ENCODE results near the gene GSS.

GSS gene

GRCh38 chr20:35001596-35002362, 46.2 kb upstream of the GSS start:
- Histone ChIP-seq H3K36me3 (replicated peaks) (peaks cover 79% of the 10 kb centered on the region), H3K4me3 (ENCODE audit: low read depth, low read length) (no peak overlapping the region), H3K27ac (no peak overlapping the region), H3K27me3 (replicated peaks) (no peaks in the 10 kb centered on the region)
- peak; percentile 59 for TF ChIP-seq CTCF (IDR thresholded peaks at IDR 0.05; ENCODE audit: low read depth, low read length, missing control alignments)
- no peak for DNase-seq
- in situ Hi-C loops (cut with HindIII; ENCODE audit: low pct_ligation_motif_present, low sequenced_read_pairs), result no loop called here

DNA sequence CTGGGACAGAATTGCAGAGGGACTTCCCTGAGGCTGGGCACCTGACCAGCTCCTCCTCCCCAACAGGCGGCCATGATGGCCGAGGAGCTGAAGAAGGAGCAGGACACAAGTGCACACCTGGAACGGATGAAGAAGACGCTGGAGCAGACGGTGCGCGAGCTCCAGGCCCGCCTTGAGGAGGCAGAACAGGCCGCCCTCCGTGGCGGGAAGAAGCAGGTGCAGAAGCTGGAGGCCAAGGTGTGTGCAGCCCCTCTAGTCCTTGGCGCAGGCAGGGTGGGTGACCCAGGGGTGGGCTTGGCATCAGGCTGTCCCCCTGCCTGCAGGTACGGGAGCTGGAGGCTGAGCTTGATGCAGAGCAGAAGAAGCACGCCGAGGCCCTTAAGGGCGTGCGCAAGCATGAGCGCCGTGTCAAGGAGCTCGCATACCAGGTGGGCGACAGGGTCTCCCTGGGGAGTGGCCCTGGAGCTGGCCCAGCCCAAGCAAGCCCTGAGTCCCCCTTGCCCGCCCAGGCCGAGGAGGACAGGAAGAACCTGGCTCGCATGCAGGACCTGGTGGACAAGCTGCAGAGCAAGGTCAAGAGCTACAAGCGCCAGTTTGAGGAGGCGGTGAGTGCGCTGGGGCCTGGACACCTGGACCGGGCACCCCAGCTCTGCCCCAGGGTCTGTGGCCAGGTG, 45.5 kb upstream of the GSS start:
- in situ Hi-C loops (cut with HindIII; ENCODE audit: low pct_ligation_motif_present, low sequenced_read_pairs), result no loop called here
- Histone ChIP-seq H3K36me3 (replicated peaks) (peaks cover 78% of the 10 kb centered on the region), H3K4me3 (ENCODE audit: low read depth, low read length) (no peak overlapping the region), H3K27me3 (replicated peaks) (no peaks in the 10 kb centered on the region), H3K27ac (no peak overlapping the region)
- DNase-seq, result no peak
- TF ChIP-seq CTCF (IDR thresholded peaks at IDR 0.05; ENCODE audit: low read depth, low read length, missing control alignments), result no peak

- DNase-seq, result no peak
- Histone ChIP-seq H3K4me3 (ENCODE audit: low read depth, low read length) (no peak overlapping the region), H3K36me3 (replicated peaks) (peaks cover 76% of the 10 kb centered on the region), H3K27me3 (replicated peaks) (no peaks in the 10 kb centered on the region), H3K27ac (no peak overlapping the region)
- no peak for TF ChIP-seq CTCF (IDR thresholded peaks at IDR 0.05; ENCODE audit: low read depth, low read length, missing control alignments)
- in situ Hi-C loops (cut with HindIII; ENCODE audit: low pct_ligation_motif_present, low sequenced_read_pairs), result no loop called here
These were observed 44.8 kb upstream of the GSS start for GRCh38 chr20:35000311-35000921.

- TF ChIP-seq CTCF (IDR thresholded peaks at IDR 0.05; ENCODE audit: low read depth, low read length, missing control alignments), result no peak
- Histone ChIP-seq H3K4me3 (ENCODE audit: low read depth, low read length) (no peak overlapping the region), H3K27me3 (replicated peaks) (no peaks in the 10 kb centered on the region), H3K27ac (no peak overlapping the region), H3K36me3 (replicated peaks) (peaks cover 73% of the 10 kb centered on the region)
- in situ Hi-C loops (cut with HindIII; ENCODE audit: low pct_ligation_motif_present, low sequenced_read_pairs), result no loop called here
- no peak for DNase-seq
These were observed 44.2 kb upstream of the GSS start for GRCh38 chr20:34999782-35000181.

DNA sequence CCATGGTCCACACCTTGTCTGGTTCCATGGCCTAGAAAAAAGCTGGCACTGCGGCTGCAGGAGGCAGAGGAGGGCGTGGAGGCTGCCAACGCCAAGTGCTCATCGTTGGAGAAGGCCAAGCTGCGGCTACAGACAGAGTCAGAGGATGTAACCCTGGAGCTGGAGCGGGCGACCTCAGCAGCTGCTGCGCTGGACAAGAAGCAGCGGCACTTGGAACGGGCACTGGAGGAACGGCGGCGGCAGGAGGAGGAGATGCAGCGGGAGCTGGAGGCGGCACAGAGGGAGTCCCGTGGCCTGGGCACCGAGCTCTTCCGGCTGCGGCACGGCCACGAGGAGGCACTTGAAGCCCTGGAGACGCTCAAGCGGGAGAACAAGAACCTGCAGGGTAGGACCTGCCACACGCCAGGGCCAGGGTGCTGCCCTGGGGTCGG, 43.4 kb upstream of the GSS start:
- no peak overlapping the region for H3K4me3 ChIP-seq (ENCODE audit: low read depth, low read length)
- no peak overlapping the region for H3K27ac ChIP-seq
- no peak for DNase-seq
- TF ChIP-seq CTCF (IDR thresholded peaks at IDR 0.05; ENCODE audit: low read depth, low read length, missing control alignments), result no peak
- H3K36me3 ChIP-seq (replicated peaks), result peaks cover 65% of the 10 kb centered on the region
- no peaks in the 10 kb centered on the region for H3K27me3 ChIP-seq (replicated peaks)
- in situ Hi-C loops (cut with HindIII; ENCODE audit: low pct_ligation_motif_present, low sequenced_read_pairs), result no loop called here

Measured in brain microvascular endothelial cell (primary cell).